Measurements from ENCODE around the gene BSND. TPM values are rescaled to one million over a fixed set of nuclear protein-coding genes. Genes with fewer than 3 reads are reported as not detected.
A peak's percentile ranks its signal among the peaks of the same experiment; 100 is the strongest.

The BSND gene
- total and polyA plus RNA-seq, 9 of the 15 experiments (the other 6 are each of a cell fraction or from before 2014, with no cell fraction given), result not detected

- peak; percentile 68 for TF ChIP-seq USF1 (CRISPR knock-in tag; IDR thresholded peaks at IDR 0.05)
- TF ChIP-seq ATF3 (IDR thresholded peaks at IDR 0.05), result peak; percentile 44; the same call in 1 of the 2 replicates
- no peak for TF ChIP-seq ATF3 (CRISPR knock-in tag; conservative IDR thresholded peaks at IDR 0.05)
- peak; percentile 57 for TF ChIP-seq USF2 (CRISPR knock-in tag; IDR thresholded peaks at IDR 0.05)
- TF ChIP-seq TOE1 (IDR thresholded peaks at IDR 0.05; ENCODE audit: borderline replicate concordance), result peak; percentile 57; the same call in 1 of the 2 replicates
- TF ChIP-seq TOE1 (CRISPR knock-in tag; IDR thresholded peaks at IDR 0.05; ENCODE audit: borderline replicate concordance, low read depth), result no peak
- no peak for TF ChIP-seq TBL1XR1 (IDR thresholded peaks at IDR 0.05; ENCODE audit: low read length in 2 of 2)
- TF ChIP-seq TFE3 (CRISPR knock-in tag; IDR thresholded peaks at IDR 0.05), result peak; percentile 75
- peak; percentile 89 for TF ChIP-seq ADNP (tag; IDR thresholded peaks at IDR 0.05)
- TF ChIP-seq RAD51 (IDR thresholded peaks at IDR 0.05; ENCODE audit: borderline replicate concordance, low read depth), result peak; percentile 75
- no peak for TF ChIP-seq SMAD1 (IDR thresholded peaks at IDR 0.05; ENCODE audit: low read depth, low read length, partially characterized antibody)
- no peak for TF ChIP-seq BCLAF1 (IDR thresholded peaks at IDR 0.05; ENCODE audit: borderline replicate concordance in 1 of 2, control insufficient read depth in 1 of 2, low read depth in 2 of 2, low read length in 1 of 2)
- TF ChIP-seq SREBF2 (CRISPR knock-in tag; IDR thresholded peaks at IDR 0.05), result no peak
- TF ChIP-seq RCOR1 (IDR thresholded peaks at IDR 0.05; ENCODE audit: borderline replicate concordance in 1 of 2, low read depth in 2 of 2, low read length in 2 of 2), result peak in 1 of 2 experiments; percentile 57; a peak in 2 of 4 replicates
- peak; percentile 64 for TF ChIP-seq L3MBTL2 (IDR thresholded peaks at IDR 0.05)
- 0 out of 2 replicates have a peak, but pooled peaks have one; percentile 63 for TF ChIP-seq CBX1 (IDR thresholded peaks at IDR 0.05; ENCODE audit: low read depth)
- TF ChIP-seq ZBTB7A (IDR thresholded peaks at IDR 0.05; ENCODE audit: borderline replicate concordance, control insufficient read depth, low read depth, low read length), result no peak
- no peak for TF ChIP-seq SAFB2 (IDR thresholded peaks at IDR 0.05; ENCODE audit: borderline replicate concordance, low read depth, low read length, severe bottlenecking)
- 0 out of 2 replicates have a peak, but pooled peaks have one; percentile 41 for TF ChIP-seq GTF2A2 (tag; IDR thresholded peaks at IDR 0.05)
These were observed 45.6 kb upstream of the BSND start (continued) for GRCh38 chr1:54952950-54953718.
